Measurements from ENCODE around the gene TRAPPC2L.
"Not testable (repeated sequence)": the region's sequence is repeated elsewhere in the genome, so short reads cannot be mapped to it uniquely, and the experiment has no call there.

Gene TRAPPC2L

DNA sequence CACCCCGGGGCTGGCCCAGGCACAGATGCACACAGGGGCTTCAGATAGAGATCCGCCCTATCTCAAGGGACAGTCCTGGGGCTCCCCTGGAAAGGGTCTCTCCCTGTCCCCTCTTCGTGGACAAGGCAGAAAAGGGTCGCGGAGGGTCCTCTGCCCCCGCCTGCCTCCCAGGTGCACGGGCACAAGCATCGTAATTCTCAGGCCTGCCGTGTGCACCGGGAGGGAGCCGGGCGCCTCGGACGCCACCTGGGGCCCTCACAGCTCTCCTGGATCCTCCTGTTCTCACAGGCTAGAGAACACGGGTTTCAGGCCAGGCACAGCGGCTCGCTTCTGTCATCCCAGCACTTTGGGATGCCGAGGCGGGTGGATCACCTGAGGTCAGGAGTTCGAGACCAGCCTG, 21.4 kb downstream of the TRAPPC2L start:
- no peak for DNase-seq (ENCODE audit: low read depth)

DNA sequence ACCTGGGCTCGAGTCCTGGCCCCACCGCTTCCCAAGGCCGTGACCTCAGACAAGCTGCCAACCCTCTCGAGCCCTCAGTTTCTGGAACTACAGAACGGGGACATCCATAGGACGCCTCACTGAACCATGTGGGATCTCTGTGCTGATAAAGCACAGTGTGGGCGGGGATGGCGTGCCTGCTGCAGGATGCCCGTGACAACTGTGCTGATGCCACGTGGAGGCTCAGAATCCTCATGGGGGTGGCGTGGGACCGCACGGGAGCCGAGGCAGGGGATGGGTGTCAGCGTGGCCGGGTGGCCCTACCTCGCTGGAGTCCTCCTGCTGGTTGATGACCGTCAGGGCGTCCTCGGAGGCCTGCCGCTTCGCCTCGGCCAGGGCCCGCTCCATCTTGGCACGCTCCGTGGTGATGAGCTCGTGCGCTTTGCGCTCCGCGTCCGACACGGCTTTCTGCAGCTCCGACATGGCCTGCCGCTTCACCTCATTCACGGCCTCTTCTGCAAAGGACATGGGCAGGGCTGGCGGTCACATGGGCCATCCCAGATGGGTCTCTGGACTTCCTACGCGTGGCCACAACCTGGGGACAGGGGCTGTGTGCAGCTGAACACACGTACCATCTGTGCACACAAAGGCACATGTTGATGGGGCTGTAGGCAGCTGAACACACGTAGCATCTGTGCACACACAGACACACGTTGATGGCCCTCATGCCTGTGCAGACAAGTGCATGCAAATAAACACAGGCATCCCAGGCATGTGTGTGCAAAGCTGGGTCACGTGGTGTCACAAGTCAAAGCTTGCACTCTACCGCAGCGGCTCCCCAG, 22.2 kb downstream of the TRAPPC2L start:
- DNase-seq (ENCODE audit: low read depth): no peak

- DNase-seq (ENCODE audit: low read depth): no peak
Measured at GRCh38 chr16:88879788-88880055, 22.8 kb downstream of the TRAPPC2L start.

GRCh38 chr16:88880226-88881006, 23.5 kb downstream of the TRAPPC2L start:
- no peak for DNase-seq (ENCODE audit: low read depth)

DNA sequence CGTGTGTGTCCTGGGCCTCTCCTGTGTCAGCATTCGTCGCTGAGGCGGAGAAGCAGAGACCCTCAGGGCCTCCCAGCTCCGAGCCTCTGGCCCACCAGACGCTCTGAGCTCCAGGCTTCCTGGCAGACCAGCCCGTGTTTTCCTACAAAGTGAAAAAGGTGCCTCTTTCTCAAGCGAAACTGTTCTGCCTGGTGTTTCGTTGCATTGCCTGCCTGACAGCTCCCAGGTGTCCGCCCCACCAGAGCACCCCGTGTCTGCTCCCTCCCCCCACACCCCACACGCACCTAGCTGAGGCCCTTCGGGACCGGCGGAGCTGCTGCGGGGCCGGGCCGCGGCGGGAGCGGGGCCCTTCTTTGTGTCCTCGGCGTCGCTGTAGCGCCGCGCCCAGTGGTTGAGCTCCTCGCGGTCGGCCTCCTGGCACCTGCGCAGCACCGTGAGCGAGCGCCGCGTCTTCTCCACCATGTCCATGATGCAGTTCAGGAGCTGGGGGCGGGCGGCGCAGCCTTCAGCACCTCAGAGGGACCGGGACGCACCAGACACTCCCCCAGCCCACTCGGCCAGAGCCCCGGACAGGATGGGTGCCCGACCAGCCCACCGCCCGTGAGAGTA, 24.2 kb downstream of the TRAPPC2L start:
- no peak for DNase-seq (ENCODE audit: low read depth)

GRCh38 chr16:88881675-88882357, 24.9 kb downstream of the TRAPPC2L start:
- no peak for DNase-seq (ENCODE audit: low read depth)

DNA sequence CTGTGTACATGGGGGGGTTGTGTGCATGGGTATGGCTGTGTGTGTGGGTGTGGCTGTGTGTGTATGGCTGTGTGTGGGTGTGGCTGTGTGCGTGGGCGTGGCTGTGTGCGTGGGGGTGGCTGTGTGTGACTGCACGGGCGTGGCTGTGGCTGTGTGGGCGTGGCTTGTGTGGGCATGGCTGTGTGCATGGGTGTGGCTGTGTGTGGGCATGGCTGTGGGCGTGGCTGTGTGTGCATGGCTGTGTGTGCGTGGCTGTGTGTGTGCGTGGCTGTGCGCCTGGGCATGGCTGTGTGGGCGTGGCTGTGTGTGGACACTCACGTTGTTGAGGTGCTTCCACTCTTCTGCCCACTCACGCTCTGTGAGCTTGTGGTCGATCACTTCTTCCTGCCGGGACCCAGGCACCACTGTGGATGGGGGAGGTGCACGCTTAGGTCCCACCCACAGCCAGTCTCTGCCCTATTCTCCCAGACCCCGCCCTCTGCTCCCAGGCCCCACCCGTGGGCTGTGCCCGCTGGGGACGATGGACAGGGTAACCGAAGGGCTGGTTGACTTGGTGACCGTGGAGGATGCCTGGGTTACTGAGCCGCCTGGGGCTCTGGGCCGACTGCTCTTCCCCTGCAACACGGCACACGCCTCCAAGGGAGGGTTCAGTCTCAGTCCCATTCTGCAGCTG, 25.6 kb downstream of the TRAPPC2L start:
- no peak for DNase-seq (ENCODE audit: low read depth)

- DNase-seq (ENCODE audit: low read depth): no peak
Measured at GRCh38 chr16:88883117-88883895, 26.4 kb downstream of the TRAPPC2L start.

- DNase-seq (ENCODE audit: low read depth): no peak
Measured at GRCh38 chr16:88883946-88884345, 27.0 kb downstream of the TRAPPC2L start.

DNA sequence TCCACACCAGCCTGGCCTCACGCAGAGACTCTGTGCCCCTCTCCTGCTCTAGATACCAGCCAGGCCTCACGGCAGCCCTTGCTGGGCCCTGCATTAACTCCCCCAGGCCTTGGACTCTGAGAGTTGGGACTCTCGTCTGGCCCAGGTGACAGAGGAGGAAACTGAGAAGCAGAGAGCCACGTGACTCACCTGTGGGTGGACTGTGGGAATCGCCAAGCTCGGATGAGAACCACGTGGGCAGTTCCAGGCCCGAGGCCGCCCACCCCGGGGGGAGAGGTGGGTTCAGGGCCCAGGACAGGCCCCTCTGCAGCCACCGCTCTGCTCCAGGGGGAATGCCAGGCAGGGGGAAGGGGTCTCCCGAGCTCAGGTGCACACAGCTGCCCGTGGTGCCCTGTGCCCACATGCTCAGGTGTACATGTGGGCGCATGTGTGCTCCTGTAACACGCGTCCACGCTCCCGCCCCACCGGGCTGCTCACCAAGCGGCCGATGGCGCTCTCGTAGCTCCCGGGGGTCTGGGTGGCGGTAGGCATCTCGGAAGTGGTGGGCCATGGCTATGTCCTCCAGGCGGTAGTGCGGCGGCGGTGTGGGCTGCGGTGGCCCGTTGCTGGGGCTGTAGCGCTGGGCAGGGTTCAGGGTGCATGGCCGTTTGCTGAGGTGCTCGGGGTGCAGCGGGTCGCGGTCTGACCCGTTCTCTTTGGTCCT, 27.8 kb downstream of the TRAPPC2L start:
- no peak for DNase-seq (ENCODE audit: low read depth)

GRCh38 chr16:88885693-88886280, 28.9 kb downstream of the TRAPPC2L start:
- no peak for DNase-seq (ENCODE audit: low read depth)

DNA sequence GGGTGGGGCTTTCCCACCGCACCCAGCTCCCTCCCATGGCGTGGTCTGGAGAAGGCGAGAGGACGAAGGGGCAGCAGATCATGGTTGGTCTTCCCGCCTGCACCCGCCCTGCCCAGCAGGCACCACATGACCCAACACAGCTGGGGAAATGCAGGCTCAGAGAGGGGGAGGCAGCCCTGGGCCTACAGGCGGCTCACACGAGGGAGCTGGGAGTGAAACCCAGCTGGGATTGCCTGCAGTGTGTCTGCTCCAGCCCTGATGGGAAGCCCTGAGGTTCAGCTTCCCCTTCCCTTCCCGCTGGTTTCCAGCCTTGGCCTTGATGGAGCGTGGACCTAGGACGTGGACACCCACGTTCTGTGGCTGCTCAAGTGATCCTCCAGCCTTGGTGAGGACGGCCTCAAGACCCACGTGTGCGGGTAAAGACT, 29.5 kb downstream of the TRAPPC2L start:
- DNase-seq (ENCODE audit: low read depth): no peak

DNA sequence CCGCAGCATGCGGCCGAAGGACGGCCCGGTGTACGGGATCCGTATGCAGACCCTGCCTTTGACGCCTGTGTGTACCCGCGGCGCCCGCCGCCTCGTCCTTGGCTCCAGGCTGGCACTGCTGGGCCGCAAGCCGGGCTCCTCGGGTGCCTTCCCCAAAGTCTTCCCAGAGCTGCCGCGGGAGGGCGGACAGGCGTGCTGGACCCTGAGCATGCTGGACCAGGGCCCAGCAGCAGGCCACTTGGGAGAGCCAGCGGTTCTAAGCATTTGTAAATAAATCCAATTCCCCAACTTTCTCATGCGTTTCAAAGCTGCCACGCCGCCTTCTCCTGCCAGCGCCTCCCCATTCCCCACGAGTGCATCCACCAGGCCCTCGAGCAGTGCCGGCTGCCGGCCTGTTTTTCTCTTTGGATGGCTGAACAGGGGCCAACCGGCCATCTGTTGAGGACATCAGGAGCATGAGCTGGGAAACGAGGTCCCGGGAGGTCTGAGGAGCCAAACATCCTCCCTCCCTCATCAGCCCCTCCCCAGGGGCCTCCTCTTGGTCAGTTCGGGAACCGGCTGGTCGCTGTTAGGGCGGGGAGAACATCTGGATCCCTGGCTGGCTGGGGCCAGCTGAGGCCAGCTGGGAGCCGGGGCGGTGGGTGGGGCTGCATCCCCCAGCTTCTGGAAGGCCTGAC, 30.1 kb downstream of the TRAPPC2L start:
- DNase-seq (ENCODE audit: low read depth): no peak

DNA sequence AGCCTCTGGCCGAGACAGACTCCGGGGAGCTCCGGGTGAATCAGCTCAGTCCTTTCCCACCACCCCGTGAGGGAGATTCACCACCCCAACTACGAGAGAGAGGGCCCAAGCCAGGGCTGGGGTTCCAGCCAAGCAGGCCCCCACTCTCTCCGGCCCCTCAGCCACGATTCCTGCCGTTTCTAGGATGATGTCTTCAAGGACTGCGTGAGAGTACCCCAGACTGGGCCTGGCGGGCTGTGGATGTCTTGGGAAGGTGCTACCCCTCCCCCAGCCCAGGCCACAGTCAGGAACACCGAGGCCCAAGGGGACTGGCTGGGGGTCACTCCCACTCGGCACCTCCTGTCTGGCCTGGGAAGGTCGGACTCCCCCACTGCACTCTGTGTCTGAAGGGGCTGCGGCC, 31.1 kb downstream of the TRAPPC2L start:
- DNase-seq (ENCODE audit: low read depth): no peak

GRCh38 chr16:88888461-88889387, 31.8 kb downstream of the TRAPPC2L start:
- no peak for DNase-seq (ENCODE audit: low read depth)

- not testable (repeated sequence) for DNase-seq (ENCODE audit: low read depth)
Measured at GRCh38 chr16:88889702-88890352, 32.9 kb downstream of the TRAPPC2L start.

GRCh38 chr16:88891083-88891482, 34.2 kb downstream of the TRAPPC2L start:
- DNase-seq (ENCODE audit: low read depth): no peak

- DNase-seq (ENCODE audit: low read depth): no peak
Measured at GRCh38 chr16:88892065-88892464, 35.1 kb downstream of the TRAPPC2L start.
